Loucy (cell line): ENCODE results near the gene SLC25A41.

Experiments
- EZH2phosphoT487 ChIP-seq: fragments of 200-600 bp; IDR thresholded peaks from 2 replicates; pipeline ENCODE4 v1.6.1; 2018; ENCODE audit warnings: antibody characterized with exemption, mild to moderate bottlenecking, moderate library complexity, borderline replicate concordance
- TF ChIP-seq, protein P1 (sequence below): fragments of 200-600 bp; sonication (generic); conservative IDR thresholded peaks from 2 replicates; pipeline ENCODE4 v1.5.1; 2014; ENCODE audit warnings: mild to moderate bottlenecking, antibody characterized with exemption, low read length

DNA sequence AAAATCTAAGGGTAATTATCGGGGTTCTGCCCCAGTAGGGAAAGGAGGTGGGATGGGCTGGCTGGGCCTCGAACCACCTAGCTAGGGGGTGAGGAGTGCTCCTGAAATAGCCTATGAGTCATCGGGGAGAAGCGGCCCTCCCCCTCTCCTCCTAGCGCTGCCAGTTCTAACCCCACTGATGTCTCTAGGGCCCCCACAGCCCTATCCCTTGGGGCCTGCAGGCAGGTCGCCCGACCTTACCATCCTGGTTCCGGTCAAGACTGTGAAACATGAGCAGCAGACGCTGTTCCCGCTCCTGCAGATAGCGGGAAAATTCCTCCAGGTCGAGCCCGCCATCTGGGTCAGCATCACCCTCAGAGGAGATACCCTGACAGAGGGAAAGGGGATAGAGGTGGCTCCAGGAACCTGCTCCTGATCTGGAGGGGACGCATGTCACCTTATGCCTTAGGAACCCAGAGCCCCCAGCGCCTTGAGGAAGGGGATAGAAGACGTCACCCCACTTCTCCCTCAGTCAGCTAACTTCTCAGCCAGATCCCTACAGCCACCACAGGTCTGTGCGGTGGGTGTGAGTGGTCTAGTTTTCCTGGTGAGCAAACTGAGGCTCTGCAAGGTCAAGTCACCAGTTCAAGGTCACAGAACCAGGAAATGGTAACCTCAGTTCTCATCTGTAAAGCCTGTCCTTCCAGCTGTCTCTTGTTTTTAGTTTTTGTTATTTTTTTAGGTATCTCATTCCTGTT is 24.6 kb upstream of the SLC25A41 start:
- TF ChIP-seq, protein P1, sequence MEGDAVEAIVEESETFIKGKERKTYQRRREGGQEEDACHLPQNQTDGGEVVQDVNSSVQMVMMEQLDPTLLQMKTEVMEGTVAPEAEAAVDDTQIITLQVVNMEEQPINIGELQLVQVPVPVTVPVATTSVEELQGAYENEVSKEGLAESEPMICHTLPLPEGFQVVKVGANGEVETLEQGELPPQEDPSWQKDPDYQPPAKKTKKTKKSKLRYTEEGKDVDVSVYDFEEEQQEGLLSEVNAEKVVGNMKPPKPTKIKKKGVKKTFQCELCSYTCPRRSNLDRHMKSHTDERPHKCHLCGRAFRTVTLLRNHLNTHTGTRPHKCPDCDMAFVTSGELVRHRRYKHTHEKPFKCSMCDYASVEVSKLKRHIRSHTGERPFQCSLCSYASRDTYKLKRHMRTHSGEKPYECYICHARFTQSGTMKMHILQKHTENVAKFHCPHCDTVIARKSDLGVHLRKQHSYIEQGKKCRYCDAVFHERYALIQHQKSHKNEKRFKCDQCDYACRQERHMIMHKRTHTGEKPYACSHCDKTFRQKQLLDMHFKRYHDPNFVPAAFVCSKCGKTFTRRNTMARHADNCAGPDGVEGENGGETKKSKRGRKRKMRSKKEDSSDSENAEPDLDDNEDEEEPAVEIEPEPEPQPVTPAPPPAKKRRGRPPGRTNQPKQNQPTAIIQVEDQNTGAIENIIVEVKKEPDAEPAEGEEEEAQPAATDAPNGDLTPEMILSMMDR, result no peak
- no peak for TF ChIP-seq EZH2phosphoT487
